AG04450 (cell line): ENCODE results near the gene OR2B2. TPM values are rescaled to one million over a fixed set of nuclear protein-coding genes. Genes with fewer than 3 reads are reported as not detected.
"Not testable (repeated sequence)": the region's sequence is repeated elsewhere in the genome, so short reads cannot be mapped to it uniquely, and the experiment has no call there.

ENCODE experiments used
- CTCF ChIA-PET: fragments of 300-600, 350-600 bp; formaldehyde crosslinking; extraction: SDS; loops from one replicate; lab custom pipeline; 2022; ENCODE audit warnings: antibody characterized with exemption, inconsistent platforms; lab: Charles Lee
- POLR2A ChIA-PET: fragments of 350-600 bp; formaldehyde crosslinking; extraction: SDS; loops from one replicate; lab custom pipeline; 2021; ENCODE audit warnings: antibody characterized with exemption, inconsistent platforms; lab: Yijun Ruan, JAX
- DNase-seq: peaks from one replicate; pipeline ENCODE4 v3.0.0-alpha.2; 2011; ENCODE audit warnings: low read depth, low spot score
- H3K27ac ChIP-seq: one replicate; pipeline ENCODE4 v1.5.1; 2012; ENCODE audit warnings: low read depth, low read length, control low read depth
- H3K27me3 ChIP-seq: one replicate; pipeline ENCODE4 v1.6.0; 2012; ENCODE audit warnings: low read length; ENCODE audit not compliant: control insufficient read depth, insufficient read depth
- H3K4me3 ChIP-seq: 2 replicates; pipeline ENCODE4 v1.5.1; 2011; ENCODE audit warnings: mild to moderate bottlenecking, low read depth, low read length, control low read depth
- H3K9me3 ChIP-seq: 2 replicates; pipeline ENCODE4 v1.5.1; 2012; ENCODE audit warnings: low read length; ENCODE audit not compliant: control insufficient read depth, insufficient read depth
- polyA plus RNA-seq: library from polyadenylated mRNA; depleted of rRNA; stranded (reverse); fragments of >200 nt; gene quantifications from 2 replicates; pipeline ENCODE4 v1.2.3, GENCODE V29; 2011
- TF ChIP-seq, protein P1 (sequence below): IDR thresholded peaks from 2 replicates; pipeline ENCODE4 v1.5.1; 2011; ENCODE audit warnings: low read depth, low read length, control low read depth, inconsistent platforms

The OR2B2 gene
- polyA plus RNA-seq, 1 experiment: not detected

DNA sequence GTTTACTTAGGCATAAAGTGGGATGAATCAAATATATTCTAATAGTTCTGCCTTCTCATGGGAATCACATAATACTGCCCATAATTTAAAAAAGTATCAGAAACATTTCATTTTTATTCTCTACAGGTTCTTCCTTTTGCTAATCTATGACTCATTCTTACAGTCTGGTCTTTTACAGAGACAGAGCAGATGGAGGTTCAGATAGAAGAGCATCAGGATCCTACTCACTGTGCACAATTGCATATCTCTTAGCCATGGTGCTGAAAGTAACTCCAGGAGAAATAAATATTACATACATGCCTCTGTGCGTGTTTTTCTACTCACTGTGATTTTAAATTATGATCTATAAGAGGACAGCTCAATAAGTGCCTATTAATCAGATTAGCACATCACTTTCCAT is 28.6 kb upstream of the OR2B2 start:
- ChIA-PET POLR2A (no interaction called here), CTCF (interaction anchor here (1.3 kb wide), 1 partner anchor 188 kb away, joined by 3 read pairs; no protein-coding TSS in a partner anchor)
- no peak for DNase-seq
- Histone ChIP-seq H3K4me3 (no peak overlapping the region), H3K9me3 (no peaks in the 10 kb centered on the region), H3K27ac (no peak overlapping the region), H3K27me3 (no peaks in the 10 kb centered on the region)
- TF ChIP-seq, protein P1, sequence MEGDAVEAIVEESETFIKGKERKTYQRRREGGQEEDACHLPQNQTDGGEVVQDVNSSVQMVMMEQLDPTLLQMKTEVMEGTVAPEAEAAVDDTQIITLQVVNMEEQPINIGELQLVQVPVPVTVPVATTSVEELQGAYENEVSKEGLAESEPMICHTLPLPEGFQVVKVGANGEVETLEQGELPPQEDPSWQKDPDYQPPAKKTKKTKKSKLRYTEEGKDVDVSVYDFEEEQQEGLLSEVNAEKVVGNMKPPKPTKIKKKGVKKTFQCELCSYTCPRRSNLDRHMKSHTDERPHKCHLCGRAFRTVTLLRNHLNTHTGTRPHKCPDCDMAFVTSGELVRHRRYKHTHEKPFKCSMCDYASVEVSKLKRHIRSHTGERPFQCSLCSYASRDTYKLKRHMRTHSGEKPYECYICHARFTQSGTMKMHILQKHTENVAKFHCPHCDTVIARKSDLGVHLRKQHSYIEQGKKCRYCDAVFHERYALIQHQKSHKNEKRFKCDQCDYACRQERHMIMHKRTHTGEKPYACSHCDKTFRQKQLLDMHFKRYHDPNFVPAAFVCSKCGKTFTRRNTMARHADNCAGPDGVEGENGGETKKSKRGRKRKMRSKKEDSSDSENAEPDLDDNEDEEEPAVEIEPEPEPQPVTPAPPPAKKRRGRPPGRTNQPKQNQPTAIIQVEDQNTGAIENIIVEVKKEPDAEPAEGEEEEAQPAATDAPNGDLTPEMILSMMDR: no peak

DNA sequence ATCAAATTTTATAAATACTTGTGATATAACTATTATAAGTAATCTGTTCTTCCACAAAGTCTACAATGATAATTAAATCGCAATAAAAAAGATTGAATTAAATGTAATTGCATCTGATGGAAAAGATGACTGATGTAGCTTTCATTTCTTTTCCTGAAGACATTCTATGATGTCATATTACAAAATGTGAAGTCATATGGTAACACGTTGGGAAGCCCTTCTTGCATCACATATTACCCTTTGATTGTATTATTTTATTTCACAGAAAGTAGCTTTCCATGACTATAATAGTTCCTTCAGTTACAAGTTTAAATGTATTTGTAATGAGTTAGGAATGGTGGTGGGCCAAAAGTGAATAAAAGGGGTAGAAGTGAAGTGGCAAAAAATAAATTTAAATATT is 19.0 kb upstream of the OR2B2 start:
- Histone ChIP-seq H3K9me3 (no peaks in the 10 kb centered on the region), H3K27me3 (no peaks in the 10 kb centered on the region), H3K4me3 (no peak overlapping the region), H3K27ac (no peak overlapping the region)
- ChIA-PET CTCF (no interaction called here), POLR2A (no interaction called here)
- no peak for DNase-seq
- TF ChIP-seq, protein P1: no peak

DNA sequence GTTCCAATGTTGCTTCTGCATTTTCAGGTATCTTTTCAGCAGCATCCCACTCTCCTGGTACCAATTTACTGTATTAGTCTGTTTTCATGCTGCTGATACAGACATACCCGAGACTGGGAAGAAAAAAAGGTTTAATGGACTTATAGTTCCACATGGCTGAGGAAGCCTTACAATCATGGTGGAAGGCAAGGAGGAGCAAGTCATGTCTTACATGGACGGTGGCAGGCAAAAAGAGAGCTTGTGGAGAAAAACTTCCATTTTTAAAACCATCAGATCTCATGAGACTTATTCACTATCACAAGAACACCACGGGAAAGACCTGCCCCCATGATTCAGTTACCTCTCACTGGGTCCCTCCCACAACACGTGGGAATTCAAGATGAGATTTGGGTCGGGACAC is 17.7 kb upstream of the OR2B2 start:
- POLR2A ChIA-PET, DNase-seq, H3K27me3 ChIP-seq, H3K27ac ChIP-seq, H3K4me3 ChIP-seq, H3K9me3 ChIP-seq, CTCF ChIA-PET: not testable (repeated sequence)

DNA sequence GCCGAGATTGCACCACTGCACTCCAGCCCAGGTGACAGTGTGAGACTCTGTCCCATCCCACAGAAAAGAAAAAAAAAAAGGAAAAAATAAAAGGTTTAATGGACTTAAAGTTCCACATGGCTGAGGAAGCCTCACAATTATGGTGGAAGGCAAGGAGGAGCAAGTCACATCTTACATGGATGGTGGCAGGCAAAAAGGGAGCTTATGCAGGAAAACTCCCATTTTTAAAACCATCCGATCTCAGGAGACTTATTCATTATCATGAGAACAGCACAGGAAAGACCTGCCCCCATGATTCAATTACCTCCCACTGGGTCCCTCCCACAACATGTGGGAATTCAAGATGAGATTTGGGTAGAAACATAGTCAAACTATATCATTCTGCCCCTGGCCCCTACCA is 15.8 kb upstream of the OR2B2 start:
- CTCF ChIA-PET, H3K4me3 ChIP-seq, DNase-seq, POLR2A ChIA-PET, H3K27me3 ChIP-seq, H3K9me3 ChIP-seq, H3K27ac ChIP-seq: not testable (repeated sequence)

DNA sequence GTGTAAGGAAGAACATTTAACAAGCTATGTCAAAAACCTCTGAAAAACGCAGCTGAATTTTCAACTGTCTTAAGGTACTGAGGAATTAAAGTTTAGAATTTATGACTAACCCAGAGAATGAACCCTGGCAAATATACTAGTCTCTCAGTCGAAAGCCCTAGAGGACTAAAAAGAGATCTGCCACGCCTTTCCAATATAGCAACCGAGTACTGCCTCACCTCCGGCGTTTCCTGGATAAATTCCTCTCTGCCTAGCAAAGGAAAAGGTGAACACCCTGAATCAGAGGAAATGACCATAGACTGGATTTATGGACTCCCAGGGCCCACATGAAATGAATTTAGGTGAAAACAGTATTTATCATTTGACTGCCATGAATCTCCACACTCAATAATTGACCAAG is 12.0 kb upstream of the OR2B2 start:
- POLR2A ChIA-PET: no interaction called here
- TF ChIP-seq, protein P1: no peak
- Histone ChIP-seq H3K27ac (no peak overlapping the region), H3K27me3 (no peaks in the 10 kb centered on the region), H3K4me3 (no peak overlapping the region), H3K9me3 (no peaks in the 10 kb centered on the region)
- CTCF ChIA-PET: no interaction called here
- DNase-seq: no peak

DNA sequence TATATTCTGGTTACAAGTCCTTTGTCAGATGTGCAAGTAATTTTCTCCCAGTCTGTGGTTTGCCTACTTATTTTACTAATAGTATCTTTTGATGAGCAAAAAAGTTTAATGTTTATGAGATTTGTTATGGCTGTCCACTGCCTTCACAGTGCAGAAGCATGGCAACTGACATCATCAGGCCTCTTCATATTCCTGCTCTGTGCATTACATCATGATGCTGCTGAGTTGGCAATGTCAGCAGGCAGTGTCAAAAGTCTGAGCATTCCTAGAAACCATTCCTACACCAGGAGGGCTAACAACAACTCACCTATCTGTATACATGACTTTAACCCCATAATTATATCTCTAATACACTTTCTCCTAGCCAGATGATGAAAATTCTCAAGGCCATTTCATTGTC is 10.8 kb upstream of the OR2B2 start:
- CTCF ChIA-PET: no interaction called here
- POLR2A ChIA-PET: no interaction called here

More for the DNA sequence above, 10.8 kb upstream of the OR2B2 start:
- H3K27me3 ChIP-seq: no peaks in the 10 kb centered on the region
- H3K27ac ChIP-seq: no peak overlapping the region
- no peak for DNase-seq
- no peak overlapping the region for H3K4me3 ChIP-seq
- TF ChIP-seq, protein P1: no peak
- H3K9me3 ChIP-seq: no peaks in the 10 kb centered on the region
